GM19468 (cell line): ENCODE results near the gene TCL1A.
"Not testable (repeated sequence)": the region's sequence is repeated elsewhere in the genome, so short reads cannot be mapped to it uniquely, and the experiment has no call there.

Source experiments
- ATAC-seq: cut with Tn5 transposase; IDR thresholded peaks from one replicate; pipeline ENCODE4 v1.9.1; 2021; ENCODE audit warnings: mild to moderate bottlenecking, moderate library complexity, moderate number of reproducible peaks; ENCODE audit not compliant: unreplicated experiment; ENCODE audit errors: extremely low read depth

TCL1A gene

DNA sequence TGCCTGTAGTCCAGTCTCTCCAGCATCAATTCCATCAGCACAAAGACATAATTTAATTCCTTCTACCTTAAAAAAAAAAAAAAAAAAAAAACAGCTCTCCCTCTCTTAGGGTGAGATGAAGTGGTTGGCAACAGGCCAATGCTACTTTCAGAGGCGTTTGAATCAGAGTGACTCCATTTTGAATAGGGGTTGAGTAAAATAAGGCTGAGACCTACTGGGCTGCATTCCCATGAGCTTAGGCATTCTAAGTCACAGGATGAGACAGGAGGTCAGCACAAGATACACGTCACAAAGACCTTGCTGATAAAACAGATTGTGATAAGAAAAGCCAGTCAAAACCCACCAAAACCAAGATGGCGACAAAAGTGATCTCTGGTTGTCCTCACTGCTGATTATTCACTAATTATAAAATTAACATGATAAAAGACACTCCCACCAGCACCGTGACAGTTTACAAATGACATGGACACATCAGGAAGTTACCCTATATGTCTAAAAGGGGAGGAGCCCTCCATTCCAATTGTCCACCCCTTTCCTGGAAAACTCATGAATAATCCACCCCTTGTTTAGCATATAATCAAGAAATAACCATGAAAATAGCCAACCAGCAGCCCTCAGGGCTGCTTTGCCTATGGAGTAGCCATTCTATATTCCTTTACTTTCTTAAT is 34.6 kb downstream of the TCL1A start:
- ATAC-seq, result no peak

- ATAC-seq, result no peak
Observed at GRCh38 chr14:95677179-95677835, 36.6 kb downstream of the TCL1A start.

DNA sequence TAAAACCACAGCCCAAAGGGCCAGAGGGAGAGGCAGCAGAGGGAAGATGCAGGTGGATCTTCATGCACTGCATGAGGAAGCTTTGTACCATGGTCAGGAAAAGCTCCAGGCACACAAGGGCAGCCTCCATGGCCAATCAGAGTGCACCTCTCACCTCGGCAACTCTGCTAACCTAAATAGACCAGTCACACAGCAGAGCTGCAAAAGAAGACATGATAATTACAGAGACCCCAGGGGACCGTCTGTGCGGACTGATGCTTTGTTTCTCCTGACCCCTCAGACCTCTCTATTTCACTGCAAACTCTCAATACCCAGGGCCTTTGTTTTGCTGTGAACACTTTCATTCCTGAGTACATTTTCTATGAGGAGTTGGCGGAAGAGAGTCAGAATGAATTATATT is 38.4 kb downstream of the TCL1A start:
- no peak for ATAC-seq

GRCh38 chr14:95674613-95675012 is 39.3 kb downstream of the TCL1A start:
- ATAC-seq, result no peak

GRCh38 chr14:95668235-95668772 is 45.6 kb downstream of the TCL1A start:
- ATAC-seq, result peak; percentile 23

- no peak for ATAC-seq
Observed at GRCh38 chr14:95667249-95667693, 46.7 kb downstream of the TCL1A start.

GRCh38 chr14:95666450-95666849 is 47.5 kb downstream of the TCL1A start:
- no peak for ATAC-seq

GRCh38 chr14:95665530-95665929 is 48.4 kb downstream of the TCL1A start:
- ATAC-seq, result not testable (repeated sequence)

GRCh38 chr14:95664546-95664945 is 49.4 kb downstream of the TCL1A start:
- ATAC-seq, result peak; percentile 26

DNA sequence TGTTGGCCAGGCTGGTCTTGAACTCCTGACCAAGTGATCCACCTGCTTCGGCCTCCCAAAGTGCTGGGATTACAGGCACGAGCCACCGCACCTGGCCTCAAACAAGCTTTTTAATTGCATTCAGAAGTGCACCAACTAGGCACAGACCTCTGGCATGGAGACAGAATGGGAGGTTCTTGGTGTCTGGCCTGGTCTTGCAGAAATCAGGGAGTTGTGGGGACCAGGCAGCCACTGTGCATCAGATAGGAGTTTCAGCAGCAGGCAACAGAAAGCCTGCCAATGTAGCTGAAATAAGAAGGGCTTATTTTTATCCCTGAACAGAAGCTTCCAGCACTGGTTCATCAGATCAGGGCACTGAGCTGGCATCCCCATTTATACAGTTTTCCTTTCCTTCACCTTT is 49.9 kb downstream of the TCL1A start:
- no peak for ATAC-seq

DNA sequence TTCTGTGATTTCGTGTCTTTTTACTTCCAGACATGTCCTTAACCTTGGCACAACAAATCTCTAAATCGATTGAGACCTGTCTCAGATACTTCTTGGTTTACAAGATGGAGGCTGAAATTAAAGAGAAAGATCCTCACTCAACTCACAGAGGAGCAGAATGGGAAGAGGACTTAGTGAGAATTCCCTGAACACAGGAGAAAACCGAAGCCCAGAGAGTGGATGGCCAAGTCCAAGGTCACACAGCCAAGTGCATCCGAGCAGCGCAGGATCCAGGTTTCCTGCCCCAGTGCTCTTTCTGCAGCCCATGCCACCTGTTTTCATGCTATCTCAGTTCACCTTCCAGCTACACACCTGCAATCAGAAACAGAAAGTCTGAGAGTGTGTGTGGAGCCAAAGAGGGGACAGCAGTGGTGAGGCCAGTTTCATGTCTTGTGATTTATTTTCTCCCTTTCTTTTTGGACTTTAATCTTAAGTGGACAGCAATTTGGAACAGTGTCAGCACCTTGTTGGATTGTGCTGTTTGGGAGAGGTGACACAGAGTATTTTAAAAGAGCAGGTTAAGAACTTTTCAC is 50.6 kb downstream of the TCL1A start:
- no peak for ATAC-seq

DNA sequence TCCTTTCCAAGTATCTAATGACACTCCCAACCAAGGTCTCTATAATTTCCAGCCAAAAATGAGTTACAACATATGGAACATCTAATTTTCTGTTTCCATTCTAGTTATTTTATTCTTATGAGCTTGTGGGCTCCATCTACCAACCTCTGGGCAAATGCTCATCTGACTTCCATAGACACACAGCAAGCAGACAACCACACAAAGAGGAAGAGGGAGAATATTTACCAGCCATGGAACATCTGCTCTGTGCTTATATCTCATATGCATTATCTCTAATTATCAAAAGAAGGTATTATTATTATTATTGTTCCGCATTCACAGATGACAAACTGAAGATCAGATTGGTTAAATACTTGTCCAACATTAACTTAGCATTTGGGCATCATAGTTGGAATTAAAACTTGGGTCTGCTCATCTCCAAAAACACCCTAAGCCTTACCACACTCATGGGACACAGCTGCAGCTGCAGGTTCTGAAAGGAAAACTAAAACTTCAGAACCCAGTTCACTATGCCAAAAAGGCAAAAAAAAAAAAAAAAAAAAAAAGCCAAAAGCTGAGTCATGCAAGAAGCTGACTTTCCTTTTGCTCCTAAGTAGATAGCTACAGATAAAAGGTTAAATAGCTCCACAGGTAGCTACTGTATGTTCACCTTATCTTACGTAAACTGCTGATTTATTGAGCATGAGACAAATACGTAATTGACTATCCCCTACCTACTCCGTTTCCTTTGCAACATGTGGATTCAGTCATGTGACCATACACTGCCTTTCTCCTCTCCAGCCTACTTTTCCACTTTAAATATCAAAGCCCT is 51.3 kb downstream of the TCL1A start:
- ATAC-seq, result peak; percentile 23

DNA sequence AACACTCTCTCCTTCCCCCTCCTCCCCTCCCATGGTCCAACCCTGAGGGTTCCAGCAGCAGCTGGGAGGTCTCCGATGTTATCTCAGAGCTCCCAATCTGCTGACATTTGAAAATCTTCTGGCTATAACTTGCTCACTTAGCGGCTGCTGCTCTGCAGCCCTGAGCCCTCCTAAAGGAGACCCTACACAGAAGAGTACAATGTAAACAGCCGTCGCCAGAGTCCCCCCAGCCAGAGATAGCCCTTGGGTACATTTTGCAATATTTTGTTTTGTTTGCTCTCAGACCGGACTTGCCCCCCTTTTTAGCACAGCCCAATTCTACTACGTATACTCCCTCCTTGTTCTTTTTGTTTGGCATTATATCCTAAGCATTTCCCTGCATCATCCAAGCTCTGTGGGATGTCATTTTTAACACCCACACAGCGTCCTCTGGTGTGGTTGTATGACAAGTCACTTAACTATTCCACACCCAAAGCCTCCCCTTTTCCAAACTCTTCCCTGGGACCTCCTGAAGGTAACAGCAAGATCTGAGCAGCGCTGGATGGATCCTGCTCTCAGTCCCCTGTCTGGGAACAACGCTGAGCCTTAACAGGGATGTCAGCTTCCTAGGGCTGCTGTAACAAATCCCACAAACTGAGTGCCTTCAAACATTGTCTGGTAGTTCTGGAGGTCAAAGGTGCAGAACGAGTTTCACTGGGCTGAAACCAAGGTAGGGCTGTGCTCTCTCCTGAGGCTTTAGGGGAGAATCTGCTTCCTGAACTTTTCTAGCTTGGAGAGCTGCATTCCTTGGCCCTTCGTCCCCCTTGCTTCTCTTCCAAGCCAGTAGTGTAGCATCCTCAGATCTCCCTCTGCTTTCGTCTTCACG is 53.0 kb downstream of the TCL1A start:
- no peak for ATAC-seq

DNA sequence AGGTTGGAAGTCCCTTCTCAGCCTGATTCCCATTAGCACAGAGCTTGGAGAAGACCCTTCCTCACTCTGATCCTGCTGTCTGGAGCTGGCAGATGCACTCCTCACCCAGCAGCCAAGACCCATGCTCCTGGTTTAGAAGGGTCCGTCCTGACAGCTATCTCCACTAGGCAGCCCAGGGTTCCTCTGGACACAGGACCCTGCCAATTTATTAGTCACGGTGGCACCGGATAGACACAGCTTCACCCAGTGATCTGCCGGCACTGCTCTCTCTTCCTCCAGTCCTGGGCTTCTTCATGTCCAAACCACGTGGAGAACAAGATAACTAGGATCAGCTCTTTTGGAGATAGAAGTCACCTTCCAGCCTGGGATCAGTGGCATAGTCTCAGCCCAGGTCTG is 53.9 kb downstream of the TCL1A start:
- no peak for ATAC-seq
